ENCODE data around the gene SNX9.

DNA sequence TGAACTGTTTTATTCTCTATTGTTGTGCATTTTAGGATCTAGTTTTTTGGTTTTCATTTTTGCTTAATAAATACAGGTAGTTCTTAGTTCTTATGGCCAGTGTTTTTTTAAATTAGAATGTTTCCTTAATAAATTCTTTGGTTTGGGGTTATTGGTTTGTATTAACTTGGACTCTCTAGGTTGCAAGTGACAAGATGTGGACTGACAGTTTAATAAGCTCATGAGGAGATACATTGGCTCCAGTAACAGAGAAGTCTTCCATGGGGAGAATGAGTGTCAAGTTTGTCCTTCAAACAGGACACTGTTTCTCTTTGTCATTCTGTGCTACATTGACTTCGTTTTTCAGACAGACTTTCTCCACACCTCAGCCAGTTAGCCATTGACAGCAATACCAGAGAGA is 39.7 kb downstream of the SNX9 start:
- no peak for TF ChIP-seq POLR2A (IDR thresholded peaks at IDR 0.05; ENCODE audit: low read length)
- TF ChIP-seq GATA1 (IDR thresholded peaks at IDR 0.05; ENCODE audit: low read depth, low read length), result no peak
